NCI-H69 (cell line): ENCODE data around the gene COL1A2.

Experiments used
- DNase-seq: peaks from one replicate; lab custom pipeline; 2025; lab: John Stamatoyannopoulos, UW

Gene COL1A2

GRCh38 chr7:94434042-94434441 is 39.3 kb downstream of the COL1A2 start:
- no peak for DNase-seq

- peak; percentile 88 for DNase-seq
Measured at GRCh38 chr7:94436018-94436604, 41.4 kb downstream of the COL1A2 start.

- DNase-seq = no peak
Measured at GRCh38 chr7:94436700-94437099, 42.0 kb downstream of the COL1A2 start.

- peak; percentile 80 for DNase-seq
Measured at GRCh38 chr7:94439893-94440381, 45.2 kb downstream of the COL1A2 start.

GRCh38 chr7:94440451-94441039 is 45.9 kb downstream of the COL1A2 start:
- DNase-seq = peak; percentile 91

- DNase-seq = no peak
Measured at GRCh38 chr7:94441138-94441537, 46.4 kb downstream of the COL1A2 start.

GRCh38 chr7:94442639-94443038 is 47.9 kb downstream of the COL1A2 start:
- no peak for DNase-seq

GRCh38 chr7:94444813-94445212 is 50.1 kb downstream of the COL1A2 start:
- DNase-seq = peak; percentile 89

GRCh38 chr7:94445696-94446194 is 51.0 kb downstream of the COL1A2 start:
- DNase-seq = peak; percentile 54

- no peak for DNase-seq
Measured at GRCh38 chr7:94446308-94446707, 51.6 kb downstream of the COL1A2 start.

GRCh38 chr7:94449151-94449725 is 54.5 kb downstream of the COL1A2 start:
- peak; percentile 70 for DNase-seq

- DNase-seq = no peak
Measured at GRCh38 chr7:94450044-94450697, 55.5 kb downstream of the COL1A2 start.

- DNase-seq = peak; percentile 48
Measured at GRCh38 chr7:94451187-94451586, 56.5 kb downstream of the COL1A2 start.

GRCh38 chr7:94452239-94452638 is 57.5 kb downstream of the COL1A2 start:
- peak; percentile 92 for DNase-seq

- no peak for DNase-seq
Measured at GRCh38 chr7:94453898-94454297, 59.2 kb downstream of the COL1A2 start.

GRCh38 chr7:94458041-94458440 is 63.3 kb downstream of the COL1A2 start:
- DNase-seq = no peak

GRCh38 chr7:94466516-94466915 is 71.8 kb downstream of the COL1A2 start:
- no peak for DNase-seq

- no peak for DNase-seq
Measured at GRCh38 chr7:94471604-94472003, 76.9 kb downstream of the COL1A2 start.

GRCh38 chr7:94472608-94473007 is 77.9 kb downstream of the COL1A2 start:
- DNase-seq = no peak

- DNase-seq = no peak
Measured at GRCh38 chr7:94476251-94476840, 81.7 kb downstream of the COL1A2 start.

GRCh38 chr7:94477878-94478277 is 83.2 kb downstream of the COL1A2 start:
- DNase-seq = no peak

GRCh38 chr7:94478648-94479214 is 84.0 kb downstream of the COL1A2 start:
- DNase-seq = no peak
